Panc1 (cell line): ENCODE results near the gene SLC44A3. TPM values are rescaled to one million over a fixed set of nuclear protein-coding genes. Genes with fewer than 3 reads are reported as not detected.

Experiments used
- ATAC-seq: fragments of 200-7000 bp; cut with Tn5 transposase; 2 replicates; pipeline ENCODE4 v1.9.1; 2020; ENCODE audit warnings: mild to moderate bottlenecking, moderate library complexity
- BruUV-seq: library from RNA; stranded (reverse); fragments of 400-500 nt; replicated peaks from 2 replicates; lab custom pipeline; 2021; lab: Mats Ljungman, UMichigan
- CTCF ChIA-PET: fragments of 300-600 bp; sonication (Branson Sonifier 250); formaldehyde crosslinking; loops from one replicate; lab custom pipeline; 2022; ENCODE audit warnings: antibody characterized with exemption; lab: Charles Lee
- POLR2A ChIA-PET: fragments of 300-600 bp; sonication (Branson Sonifier 250); formaldehyde crosslinking; loops from one replicate; lab custom pipeline; 2022; ENCODE audit warnings: antibody characterized with exemption; lab: Charles Lee
- DNase-seq: peaks from one replicate; pipeline ENCODE4 v3.0.0-alpha.2; 2010; ENCODE audit warnings: low read depth, low spot score
- H3K27ac ChIP-seq: 2 replicates; pipeline ENCODE4 v1.5.1; 2011; ENCODE audit warnings: mild to moderate bottlenecking, low read length, inconsistent platforms
- H3K27me3 ChIP-seq: fragments of 200-500 bp; sonication (Bioruptor generic); 2 replicates; pipeline ENCODE4 v1.6.0; 2014; ENCODE audit warnings: low read length, inconsistent platforms; ENCODE audit not compliant: control insufficient read depth, insufficient read depth
- H3K36me3 ChIP-seq: fragments of 200-500 bp; sonication (Bioruptor generic); 2 replicates; pipeline ENCODE4 v1.5.1; 2014; ENCODE audit warnings: inconsistent platforms, mild to moderate bottlenecking, low read length, moderate library complexity; ENCODE audit not compliant: control insufficient read depth, insufficient read depth
- H3K4me1 ChIP-seq: 2 replicates; pipeline ENCODE4 v1.5.1; 2011; ENCODE audit warnings: inconsistent platforms, mild to moderate bottlenecking, low read length, moderate library complexity; ENCODE audit not compliant: control insufficient read depth, insufficient read depth
- H3K4me3 ChIP-seq, 2 experiments: 2 replicates each; pipeline ENCODE4 v1.5.1; 2011 to 2012; ENCODE audit warnings: low read depth in 2 of 2, low read length in 2 of 2, mild to moderate bottlenecking in 2 of 2, inconsistent platforms in 1 of 2, moderate library complexity in 1 of 2
- H3K9me3 ChIP-seq: fragments of 200-500 bp; sonication (Bioruptor generic); 2 replicates; pipeline ENCODE4 v1.5.1; 2014; ENCODE audit warnings: low read depth, mild to moderate bottlenecking, inconsistent platforms, low read length, moderate library complexity; ENCODE audit not compliant: control insufficient read depth, insufficient read depth
- POLR2AphosphoS5 ChIP-seq: IDR thresholded peaks from 2 replicates; pipeline ENCODE4 v1.6.1; 2012; ENCODE audit warnings: mild to moderate bottlenecking, low read depth, low read length, moderate library complexity
- SIN3A ChIP-seq: IDR thresholded peaks from 2 replicates; pipeline ENCODE4 v1.6.1; 2012; ENCODE audit warnings: low read depth, mild to moderate bottlenecking, low read length, moderate library complexity, borderline replicate concordance; ENCODE audit not compliant: insufficient read depth
- TCF7L2 ChIP-seq: IDR thresholded peaks from 2 replicates; pipeline ENCODE4 v1.6.1; 2011; ENCODE audit warnings: mild to moderate bottlenecking, low read depth, low read length, inconsistent platforms
- in situ Hi-C: cut with HindIII; loops from 2 replicates; pipeline ENCODE4 v1.10.0; 2016; ENCODE audit warnings: low sequenced_read_pairs, low pct_unique_long_range_greater_than_20kb
- intact Hi-C: fragments of 100-400 bp; cut with micrococcal nuclease; formaldehyde crosslinking; loops from one replicate; pipeline ENCODE4 v1.10.0; 2022; ENCODE audit not compliant: unreplicated experiment
- total RNA-seq: library from RNA; stranded (reverse); gene quantifications from one replicate; pipeline ENCODE4 v1.2.1, GENCODE V29; 2021; ENCODE audit not compliant: unreplicated experiment
- TF ChIP-seq, protein P1 (sequence below), 2 experiments: IDR thresholded peaks; 2 replicates each; pipeline ENCODE4 v1.6.1; 2011 to 2012; ENCODE audit warnings: low read depth in 2 of 2, control low read depth in 1 of 2, low read length in 1 of 2, mild to moderate bottlenecking in 1 of 2, moderate library complexity in 1 of 2; ENCODE audit not compliant: insufficient read depth in 1 of 2
- TF ChIP-seq, protein P2 (sequence below): fragments of 450-650 bp; IDR thresholded peaks from 2 replicates; pipeline ENCODE4 v1.5.1; 2017; ENCODE audit warnings: mild to moderate bottlenecking

Gene SLC44A3
- total RNA-seq, 1 experiment from 2014 or later = 1.3 TPM

DNA sequence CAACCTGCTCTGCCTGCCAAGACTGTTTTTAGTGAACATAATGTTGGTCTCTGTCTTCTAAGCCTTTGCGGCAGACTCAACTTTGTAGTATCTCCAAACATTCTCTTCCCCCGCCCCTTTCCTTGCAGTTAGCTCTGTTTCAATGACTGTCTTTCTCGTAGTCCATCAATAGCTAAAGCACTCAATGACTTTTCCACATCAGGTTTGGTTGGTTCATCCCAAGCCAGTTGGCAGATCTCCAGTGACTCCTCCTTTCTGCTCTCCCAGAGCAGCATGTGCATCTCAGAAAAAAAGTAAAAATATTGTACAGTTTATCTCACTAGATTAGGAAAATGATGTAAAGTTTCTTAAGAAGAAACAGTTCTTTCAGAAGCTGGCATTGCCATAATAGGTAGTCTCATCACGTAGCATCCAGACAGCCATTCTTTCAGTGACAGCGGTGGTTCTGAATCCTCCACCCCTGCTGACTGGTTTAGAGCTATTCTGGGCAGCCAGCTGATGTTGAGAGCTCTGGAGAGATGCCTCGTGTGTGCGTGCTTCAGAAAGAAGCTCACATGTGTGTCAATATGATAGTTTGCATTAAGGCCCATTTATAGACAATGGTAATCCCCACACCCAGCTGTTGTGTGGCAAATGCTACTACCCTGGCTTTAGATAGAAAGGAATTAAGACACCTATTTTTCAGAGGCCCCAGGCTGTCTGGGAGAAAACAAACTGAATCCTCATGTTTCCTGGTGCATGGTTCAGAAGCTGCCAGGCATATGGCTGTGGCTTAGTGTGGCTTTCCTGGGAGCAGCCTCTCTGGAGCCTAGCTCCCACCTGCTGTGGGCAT is 53.6 kb downstream of the SLC44A3 start:
- BruUV-seq = no TSS peak
- ATAC-seq = no peak
- intact Hi-C loops = no loop called here

DNA sequence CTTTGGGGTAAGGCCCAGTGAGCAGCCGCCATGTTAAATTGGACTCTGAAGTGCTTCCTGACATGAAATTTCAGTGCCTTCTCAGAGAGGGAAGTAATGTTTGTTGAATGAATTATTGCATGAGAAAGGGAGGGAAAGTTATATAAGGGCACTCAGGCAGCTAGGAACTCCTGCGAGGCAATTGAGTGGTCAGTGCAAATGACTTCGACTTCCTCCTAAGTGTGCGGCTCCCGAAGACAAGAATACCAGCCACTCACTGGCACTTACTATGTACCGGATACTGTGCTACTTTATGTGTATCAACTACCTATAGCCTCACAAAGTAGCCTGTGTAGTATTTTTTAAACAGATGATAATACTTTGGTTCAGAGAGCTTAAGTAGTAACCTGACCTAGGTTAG is 54.3 kb downstream of the SLC44A3 start:
- no peak overlapping the region for H3K27ac ChIP-seq
- ATAC-seq = no peak
- TF ChIP-seq SIN3A = no peak
- TF ChIP-seq POLR2AphosphoS5 = no peak
- TF ChIP-seq TCF7L2 = no peak
- TF ChIP-seq, protein P1, sequence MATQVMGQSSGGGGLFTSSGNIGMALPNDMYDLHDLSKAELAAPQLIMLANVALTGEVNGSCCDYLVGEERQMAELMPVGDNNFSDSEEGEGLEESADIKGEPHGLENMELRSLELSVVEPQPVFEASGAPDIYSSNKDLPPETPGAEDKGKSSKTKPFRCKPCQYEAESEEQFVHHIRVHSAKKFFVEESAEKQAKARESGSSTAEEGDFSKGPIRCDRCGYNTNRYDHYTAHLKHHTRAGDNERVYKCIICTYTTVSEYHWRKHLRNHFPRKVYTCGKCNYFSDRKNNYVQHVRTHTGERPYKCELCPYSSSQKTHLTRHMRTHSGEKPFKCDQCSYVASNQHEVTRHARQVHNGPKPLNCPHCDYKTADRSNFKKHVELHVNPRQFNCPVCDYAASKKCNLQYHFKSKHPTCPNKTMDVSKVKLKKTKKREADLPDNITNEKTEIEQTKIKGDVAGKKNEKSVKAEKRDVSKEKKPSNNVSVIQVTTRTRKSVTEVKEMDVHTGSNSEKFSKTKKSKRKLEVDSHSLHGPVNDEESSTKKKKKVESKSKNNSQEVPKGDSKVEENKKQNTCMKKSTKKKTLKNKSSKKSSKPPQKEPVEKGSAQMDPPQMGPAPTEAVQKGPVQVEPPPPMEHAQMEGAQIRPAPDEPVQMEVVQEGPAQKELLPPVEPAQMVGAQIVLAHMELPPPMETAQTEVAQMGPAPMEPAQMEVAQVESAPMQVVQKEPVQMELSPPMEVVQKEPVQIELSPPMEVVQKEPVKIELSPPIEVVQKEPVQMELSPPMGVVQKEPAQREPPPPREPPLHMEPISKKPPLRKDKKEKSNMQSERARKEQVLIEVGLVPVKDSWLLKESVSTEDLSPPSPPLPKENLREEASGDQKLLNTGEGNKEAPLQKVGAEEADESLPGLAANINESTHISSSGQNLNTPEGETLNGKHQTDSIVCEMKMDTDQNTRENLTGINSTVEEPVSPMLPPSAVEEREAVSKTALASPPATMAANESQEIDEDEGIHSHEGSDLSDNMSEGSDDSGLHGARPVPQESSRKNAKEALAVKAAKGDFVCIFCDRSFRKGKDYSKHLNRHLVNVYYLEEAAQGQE (IDR thresholded peaks at IDR 0.05; ENCODE audit: insufficient read depth in 1 of 2, low read depth in 2 of 2, low read length in 1 of 2) = no peak
- TF ChIP-seq, protein P2, sequence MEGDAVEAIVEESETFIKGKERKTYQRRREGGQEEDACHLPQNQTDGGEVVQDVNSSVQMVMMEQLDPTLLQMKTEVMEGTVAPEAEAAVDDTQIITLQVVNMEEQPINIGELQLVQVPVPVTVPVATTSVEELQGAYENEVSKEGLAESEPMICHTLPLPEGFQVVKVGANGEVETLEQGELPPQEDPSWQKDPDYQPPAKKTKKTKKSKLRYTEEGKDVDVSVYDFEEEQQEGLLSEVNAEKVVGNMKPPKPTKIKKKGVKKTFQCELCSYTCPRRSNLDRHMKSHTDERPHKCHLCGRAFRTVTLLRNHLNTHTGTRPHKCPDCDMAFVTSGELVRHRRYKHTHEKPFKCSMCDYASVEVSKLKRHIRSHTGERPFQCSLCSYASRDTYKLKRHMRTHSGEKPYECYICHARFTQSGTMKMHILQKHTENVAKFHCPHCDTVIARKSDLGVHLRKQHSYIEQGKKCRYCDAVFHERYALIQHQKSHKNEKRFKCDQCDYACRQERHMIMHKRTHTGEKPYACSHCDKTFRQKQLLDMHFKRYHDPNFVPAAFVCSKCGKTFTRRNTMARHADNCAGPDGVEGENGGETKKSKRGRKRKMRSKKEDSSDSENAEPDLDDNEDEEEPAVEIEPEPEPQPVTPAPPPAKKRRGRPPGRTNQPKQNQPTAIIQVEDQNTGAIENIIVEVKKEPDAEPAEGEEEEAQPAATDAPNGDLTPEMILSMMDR = no peak
- no peak for DNase-seq
- in situ Hi-C loops = no loop called here
- BruUV-seq = no TSS peak
- CTCF ChIA-PET = no interaction called here
- no peak overlapping the region for H3K4me3 ChIP-seq
- intact Hi-C loops = no loop called here
- H3K4me1 ChIP-seq = no peaks in the 10 kb centered on the region
- POLR2A ChIA-PET = no interaction called here
- H3K36me3 ChIP-seq = no peaks in the 10 kb centered on the region
- no peaks in the 10 kb centered on the region for H3K27me3 ChIP-seq
- no peaks in the 10 kb centered on the region for H3K9me3 ChIP-seq

More for the DNA sequence above, 53.6 kb downstream of the SLC44A3 start:
- Histone ChIP-seq H3K9me3 (no peaks in the 10 kb centered on the region), H3K4me3 (no peak overlapping the region), H3K36me3 (no peaks in the 10 kb centered on the region), H3K4me1 (no peaks in the 10 kb centered on the region), H3K27ac (no peak overlapping the region), H3K27me3 (no peaks in the 10 kb centered on the region)
- CTCF ChIA-PET = no interaction called here
- TF ChIP-seq SIN3A (no peak), POLR2AphosphoS5 (no peak), TCF7L2 (no peak)
- TF ChIP-seq, protein P2 = no peak
- TF ChIP-seq, protein P1 (IDR thresholded peaks at IDR 0.05; ENCODE audit: insufficient read depth in 1 of 2, low read depth in 2 of 2, low read length in 1 of 2) = no peak
- in situ Hi-C loops = no loop called here
- no peak for DNase-seq
- POLR2A ChIA-PET = no interaction called here
